Measurements from ENCODE around the gene HCN4. TPM values are rescaled to one million over a fixed set of nuclear protein-coding genes. Genes with fewer than 3 reads are reported as not detected.

HCN4 gene
- total and polyA plus RNA-seq, 2 of the 8 experiments (the other 6 are each of a cell fraction or from before 2014, with no cell fraction given) = 3.7 to 8.5 TPM

DNA sequence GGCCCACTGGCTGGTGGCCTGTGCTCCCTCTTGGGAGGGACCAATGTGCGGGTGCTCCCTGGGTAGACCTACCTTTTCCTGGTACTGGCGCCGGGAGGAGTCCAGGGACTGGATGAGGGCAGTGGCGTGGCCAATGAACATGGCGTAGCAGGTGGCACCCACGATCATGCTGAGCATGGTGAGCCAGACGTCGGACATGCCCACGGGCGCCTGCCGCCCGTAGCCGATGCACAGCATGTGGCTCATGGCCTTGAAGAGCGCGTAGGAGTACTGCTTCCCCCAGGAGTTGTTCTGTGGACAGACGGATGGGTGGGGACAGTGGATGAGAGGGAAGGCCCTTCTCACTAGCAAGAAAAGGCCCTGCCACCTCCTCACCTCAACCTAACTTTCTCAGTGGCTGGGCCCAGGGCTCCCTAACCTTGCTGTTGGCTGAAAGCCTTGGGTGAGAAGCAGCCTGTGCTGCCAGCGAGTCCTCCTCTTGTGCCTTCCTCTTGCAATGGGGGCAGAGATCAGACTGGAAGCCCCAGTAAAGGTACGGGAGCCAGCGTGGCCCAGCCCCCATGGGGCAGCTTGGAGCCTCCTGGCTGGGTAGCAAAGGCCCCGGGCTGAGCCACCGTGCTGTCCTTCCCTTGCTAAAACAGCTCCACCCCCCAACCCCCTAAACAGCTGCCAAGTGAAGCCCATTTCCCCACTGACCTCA lies 39.1 kb downstream of the HCN4 start:
- no peak overlapping the region for H3K27ac ChIP-seq (ENCODE audit: low read depth, low read length)

More for the DNA sequence above, 39.1 kb downstream of the HCN4 start:
- Histone ChIP-seq H3K14ac (ENCODE audit: insufficient read length) (no peak overlapping the region), H4K5ac (ENCODE audit: insufficient read length, low read depth, low read length) (no peak overlapping the region), H2BK20ac (ENCODE audit: low read length) (no peak overlapping the region), H3K56ac (replicated peaks; ENCODE audit: insufficient read length, low read depth, low read length) (no peak overlapping the region), H3K79me2 (ENCODE audit: control insufficient read depth in 1 of 2, insufficient read depth in 2 of 2, low read length in 2 of 2) (no peaks in the 10 kb centered on the region; a peak in 1 of 4 replicates), H3K79me1 (ENCODE audit: low read depth, low read length) (no peaks in the 10 kb centered on the region; the same call in 1 of the 2 replicates), H2AK5ac (ENCODE audit: low read depth, low read length) (no peak overlapping the region), H2BK5ac (ENCODE audit: low read depth, low read length) (no peak overlapping the region), H3K4me2 (ENCODE audit: insufficient read depth in 1 of 2, low read depth in 2 of 2, low read length in 2 of 2) (no peak overlapping the region), H3K4me1 (replicated peaks in 1 of 4; ENCODE audit: control insufficient read depth in 3 of 4, insufficient read depth in 4 of 4, low read length in 3 of 4) (peaks cover 0 to 8% (median 3%) of the 10 kb centered on the region in 4 experiments; a peak in 2 of 7 replicates), H3K4ac (replicated peaks; ENCODE audit: insufficient read length, low read depth, low read length) (no peak overlapping the region), H3K23ac (ENCODE audit: insufficient read length) (no peak overlapping the region), H3K27me3 (replicated peaks in 1 of 4; ENCODE audit: control insufficient read depth in 3 of 4, extremely low read depth in 1 of 4, insufficient read depth in 3 of 4, low read length in 3 of 4) (no peaks in the 10 kb centered on the region), H2BK120ac (replicated peaks; ENCODE audit: low read depth, low read length) (no peak overlapping the region), H4K20me1 (replicated peaks in 1 of 2; ENCODE audit: control insufficient read depth in 1 of 2, insufficient read depth in 2 of 2, low read length in 2 of 2) (peaks cover 0 to 8% of the 10 kb centered on the region in 2 experiments), H2BK15ac (ENCODE audit: low read length) (no peak overlapping the region), H3K18ac (ENCODE audit: extremely low read depth, low read length) (no peak overlapping the region), H3K9ac (replicated peaks in 1 of 4; ENCODE audit: extremely low read depth in 1 of 4, low read depth in 3 of 4, low read length in 3 of 4) (no peak overlapping the region), H3K9me3 (ENCODE audit: insufficient read depth in 2 of 2, low read depth in 1 of 2, low read length in 1 of 2) (no peaks in the 10 kb centered on the region), H3K23me2 (ENCODE audit: low read depth, low read length) (no peaks in the 10 kb centered on the region), H3K36me3 (ENCODE audit: control insufficient read depth in 2 of 4, insufficient read depth in 4 of 4, low read length in 3 of 4) (peaks cover 2 to 13% (median 5%) of the 10 kb centered on the region in 4 experiments; a peak in 5 of 8 replicates), H4K8ac (ENCODE audit: extremely low read depth, insufficient read depth, low read length) (no peak overlapping the region), H4K91ac (replicated peaks; ENCODE audit: insufficient read length, low read length) (no peak overlapping the region), H3K4me3 (ENCODE audit: extremely low read depth in 1 of 4, insufficient read depth in 2 of 4, low read depth in 3 of 4, low read length in 4 of 4) (no peak overlapping the region), H2AFZ (ENCODE audit: low read length) (no peak overlapping the region), H2BK12ac (ENCODE audit: low read depth, low read length) (peak overlapping the region; percentile 23; the same call in 1 of the 2 replicates)
- TF ChIP-seq RNF2 (IDR thresholded peaks at IDR 0.05; ENCODE audit: borderline replicate concordance, low read depth, low read length, missing control alignments, poor library complexity, severe bottlenecking) (no peak), SIRT6 (IDR thresholded peaks at IDR 0.05; ENCODE audit: low read length) (no peak), SP4 (IDR thresholded peaks at IDR 0.05; ENCODE audit: low read length) (no peak), SIN3A (conservative IDR thresholded peaks at IDR 0.05 in 1 of 2, IDR thresholded peaks at IDR 0.05 in 1 of 2; ENCODE audit: low read depth in 1 of 2, low read length in 2 of 2) (no peak)
- POLR2A ChIA-PET (ENCODE audit: partially characterized antibody) = interaction anchor here (1.4 kb wide), 1 partner anchor 10 kb away, joined by 4 read pairs; no protein-coding TSS in a partner anchor
- 91% methylated on average over 21 of the region's 21 CpGs; no CpG with 5 or more reads in 1 of the 2 experiments for WGBS, 2 experiments (ENCODE audit: extremely low coverage in 1 of 2, insufficient coverage in 1 of 2, insufficient read length in 1 of 2, insufficient replicate concordance in 2 of 2, low coverage in 1 of 2, low lambda C conversion rate in 2 of 2, missing lambda C conversion rate in 1 of 2)
- CTCF ChIA-PET (ENCODE audit: partially characterized antibody) = interaction anchor here (1.7 kb wide), 1 partner anchor 40 kb away, joined by 4 read pairs; no protein-coding TSS in a partner anchor
- DNase-seq (ENCODE audit: low read depth in 1 of 2, low spot score in 2 of 2) (no peak), FAIRE-seq (no peak)
